ENCODE data around the gene DNMT3B.

DNA sequence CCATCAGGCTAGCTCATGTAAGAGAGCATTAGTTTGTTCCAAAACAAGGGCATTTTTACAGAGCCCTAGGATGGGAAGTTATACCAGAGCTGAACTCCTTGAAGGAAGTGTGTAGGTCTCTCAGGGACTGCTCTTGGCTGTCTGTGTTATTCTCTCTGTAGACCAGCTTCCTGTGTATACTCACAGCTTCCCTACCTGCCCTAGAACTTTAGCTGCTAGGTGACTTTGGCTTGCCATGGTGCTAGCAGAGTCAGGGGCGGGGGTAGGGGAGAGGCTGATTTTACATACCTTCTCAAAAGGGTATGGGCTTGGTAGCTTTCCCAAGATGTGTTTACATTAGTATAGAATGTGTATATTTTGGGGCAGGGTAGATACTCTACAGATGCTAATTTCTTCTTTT is 75.0 kb downstream of the DNMT3B start:
- TF ChIP-seq POLR2AphosphoS5 (IDR thresholded peaks at IDR 0.05): no peak
- TF ChIP-seq, protein P1, sequence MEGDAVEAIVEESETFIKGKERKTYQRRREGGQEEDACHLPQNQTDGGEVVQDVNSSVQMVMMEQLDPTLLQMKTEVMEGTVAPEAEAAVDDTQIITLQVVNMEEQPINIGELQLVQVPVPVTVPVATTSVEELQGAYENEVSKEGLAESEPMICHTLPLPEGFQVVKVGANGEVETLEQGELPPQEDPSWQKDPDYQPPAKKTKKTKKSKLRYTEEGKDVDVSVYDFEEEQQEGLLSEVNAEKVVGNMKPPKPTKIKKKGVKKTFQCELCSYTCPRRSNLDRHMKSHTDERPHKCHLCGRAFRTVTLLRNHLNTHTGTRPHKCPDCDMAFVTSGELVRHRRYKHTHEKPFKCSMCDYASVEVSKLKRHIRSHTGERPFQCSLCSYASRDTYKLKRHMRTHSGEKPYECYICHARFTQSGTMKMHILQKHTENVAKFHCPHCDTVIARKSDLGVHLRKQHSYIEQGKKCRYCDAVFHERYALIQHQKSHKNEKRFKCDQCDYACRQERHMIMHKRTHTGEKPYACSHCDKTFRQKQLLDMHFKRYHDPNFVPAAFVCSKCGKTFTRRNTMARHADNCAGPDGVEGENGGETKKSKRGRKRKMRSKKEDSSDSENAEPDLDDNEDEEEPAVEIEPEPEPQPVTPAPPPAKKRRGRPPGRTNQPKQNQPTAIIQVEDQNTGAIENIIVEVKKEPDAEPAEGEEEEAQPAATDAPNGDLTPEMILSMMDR (IDR thresholded peaks at IDR 0.05): no peak

Data from gastroesophageal sphincter (tissue), 3 donors.